Dermis microvascular lymphatic vessel endothelial cell (primary cell): ENCODE measurements around the gene SHISA6. TPM values are rescaled to one million over a fixed set of nuclear protein-coding genes. Genes with fewer than 3 reads are reported as not detected.

ENCODE experiments used
- DNase-seq, 2 donors: peaks; one replicate each; pipeline versions ENCODE4 v3.0.0 to v3.0.0-alpha.2; 2010; ENCODE audit warnings: low read depth in 2 of 2
- total RNA-seq: library from RNA; depleted of rRNA; stranded (reverse); fragments of >200 nt; gene quantifications from 2 replicates; pipeline ENCODE4 v1.2.1, GENCODE V29; 2014

SHISA6 gene
- total RNA-seq, 1 donor from 2014 or later: not detected

GRCh38 chr17:11582217-11582616 is 341.2 kb downstream of the SHISA6 start:
- DNase-seq: no peak

GRCh38 chr17:11583306-11583992 is 342.4 kb downstream of the SHISA6 start:
- no peak for DNase-seq

GRCh38 chr17:11589716-11590115 is 348.7 kb downstream of the SHISA6 start:
- DNase-seq: no peak

- peak; percentile 36 to 54 for DNase-seq
Observed at GRCh38 chr17:11598274-11599221, 357.5 kb downstream of the SHISA6 start, which contains the start of gene DNAH9. DNAH9 (plus strand) TSS chr17:11598470; CDS start chr17:11598499, 29 bp downstream.

- DNase-seq: no peak
Observed at GRCh38 chr17:11601661-11602060, 360.6 kb downstream of the SHISA6 start.

- no peak for DNase-seq
Observed at GRCh38 chr17:11608396-11608795, 367.4 kb downstream of the SHISA6 start.

- no peak for DNase-seq
Observed at GRCh38 chr17:11610999-11611566, 370.1 kb downstream of the SHISA6 start.

- no peak for DNase-seq
Observed at GRCh38 chr17:11612956-11613355, 371.9 kb downstream of the SHISA6 start.
